Hematopoietic multipotent progenitor cell treated with erythropoietin and hydrocortisone succinate and interleukin-3 and kit ligand, for 17 days (in vitro differentiated cells): ENCODE data around the gene ADAP1.
"Not testable (repeated sequence)": the region's sequence is repeated elsewhere in the genome, so short reads cannot be mapped to it uniquely, and the experiment has no call there.

Source experiments
- DNase-seq: peaks from one replicate; pipeline ENCODE4 v3.0.0-alpha.2; 2015; ENCODE audit warnings: low spot score

Gene ADAP1

GRCh38 chr7:974820-975681 is 20.6 kb upstream of the ADAP1 start, which contains the start of gene COX19:
Gene COX19 (minus strand): TSS chr7:975549. CDS start chr7:975509, 40 bp downstream.
- DNase-seq: peak; percentile 85

DNA sequence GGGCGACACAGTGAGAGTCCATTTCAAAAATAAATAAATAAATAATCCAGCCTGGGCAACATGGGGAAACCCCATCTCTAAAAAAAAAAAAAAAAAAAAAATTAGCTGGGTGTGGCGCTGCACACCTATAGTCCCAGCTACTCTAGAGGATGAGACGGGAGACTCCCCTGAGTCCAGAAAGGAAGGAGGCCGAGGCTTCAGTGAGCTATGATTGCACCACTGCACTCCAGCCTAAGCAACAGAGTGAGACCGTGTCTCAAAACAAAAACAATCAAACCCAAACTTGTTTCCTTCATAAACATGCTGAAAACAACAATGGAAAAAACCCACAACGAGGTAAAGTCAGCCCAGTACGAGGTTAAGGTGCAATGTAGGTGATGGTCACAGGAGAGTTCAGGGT is 19.7 kb upstream of the ADAP1 start:
- DNase-seq: peak; percentile 44

GRCh38 chr7:973312-973711 is 18.8 kb upstream of the ADAP1 start:
- no peak for DNase-seq

- DNase-seq: no peak
Measured at GRCh38 chr7:972676-973309, 18.3 kb upstream of the ADAP1 start.

DNA sequence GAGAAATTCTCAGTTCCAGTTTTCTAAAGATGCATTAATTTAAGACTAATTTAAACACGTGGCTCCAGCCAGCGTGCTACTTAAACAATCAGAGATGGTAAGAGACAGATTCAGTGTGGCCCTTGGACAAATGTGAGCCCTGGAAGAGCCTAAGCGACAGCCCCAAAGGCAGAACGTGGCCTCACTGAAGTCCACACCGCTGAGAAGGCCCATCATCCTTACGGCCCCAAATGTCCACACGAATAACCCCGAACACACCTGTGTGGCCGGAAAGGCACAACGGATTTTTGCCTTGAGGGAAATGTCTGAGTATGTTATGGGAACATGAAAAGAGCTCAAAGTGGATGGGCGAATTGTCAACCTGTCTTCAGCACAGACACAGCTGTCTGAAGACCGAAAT is 17.6 kb upstream of the ADAP1 start:
- no peak for DNase-seq

DNA sequence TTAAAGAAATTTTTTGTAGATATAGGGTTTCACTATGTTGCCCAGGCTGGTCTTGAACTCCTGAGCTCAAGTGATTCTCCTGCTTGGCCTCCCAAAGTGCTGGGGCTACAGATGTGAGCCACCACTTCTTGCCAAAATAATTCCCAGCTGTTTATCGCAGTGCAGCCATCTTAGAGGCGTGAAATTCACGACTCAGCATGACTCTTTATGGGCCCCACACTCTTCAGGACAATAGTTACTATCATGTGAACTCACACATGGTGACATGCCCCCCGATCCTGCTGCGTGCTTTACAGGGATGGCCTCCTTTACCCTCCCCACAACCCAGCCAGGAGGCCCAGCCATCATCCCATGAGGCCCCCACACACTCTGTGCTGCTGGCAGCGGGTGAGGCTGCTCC is 16.3 kb upstream of the ADAP1 start:
- no peak for DNase-seq

GRCh38 chr7:969403-969802 is 14.9 kb upstream of the ADAP1 start:
- no peak for DNase-seq

GRCh38 chr7:968205-969105 is 14.0 kb upstream of the ADAP1 start:
- no peak for DNase-seq

- no peak for DNase-seq
Measured at GRCh38 chr7:967361-968082, 13.0 kb upstream of the ADAP1 start.

GRCh38 chr7:966291-967069 is 12.0 kb upstream of the ADAP1 start:
- DNase-seq: no peak

DNA sequence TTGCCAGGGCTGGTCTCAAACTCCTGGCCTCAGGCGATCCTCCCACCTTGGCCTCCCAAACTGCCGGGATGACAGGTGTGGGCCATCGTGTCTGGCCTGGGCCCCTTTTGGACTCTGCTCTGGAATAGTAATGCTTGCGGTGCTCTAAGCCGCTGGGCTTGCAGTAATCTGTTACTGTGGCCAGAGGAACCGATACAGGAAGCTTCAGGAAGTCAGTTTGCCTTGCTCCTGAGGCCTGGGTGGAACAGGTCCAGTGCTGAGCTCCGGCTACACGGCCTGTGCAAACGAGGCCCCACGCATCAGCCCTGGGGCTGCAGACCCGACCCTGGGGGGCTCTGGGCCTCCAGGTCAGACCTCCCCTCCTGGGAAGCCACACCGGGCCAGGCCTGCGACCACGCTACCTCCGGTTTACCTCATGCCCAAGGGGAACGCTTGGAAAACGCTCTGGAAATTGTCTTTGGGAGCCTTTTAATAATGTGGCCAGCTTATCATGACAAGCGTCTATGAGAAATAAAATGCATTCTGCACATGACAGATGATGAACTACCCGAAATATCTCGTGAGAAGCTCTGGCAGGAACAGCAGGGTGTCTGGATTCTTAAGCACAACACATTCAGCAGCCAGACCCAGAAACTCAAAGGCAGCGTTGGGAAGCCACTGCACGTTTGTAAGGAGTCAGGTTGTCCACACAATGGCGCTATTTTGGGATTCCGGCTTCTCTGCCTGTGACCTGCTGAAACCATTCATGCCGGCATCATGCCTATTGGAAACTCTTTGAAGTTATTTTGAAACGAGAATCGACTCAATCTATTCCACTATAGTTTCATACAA is 10.1 kb upstream of the ADAP1 start:
- no peak for DNase-seq

- DNase-seq: no peak
Measured at GRCh38 chr7:963236-964078, 9.0 kb upstream of the ADAP1 start.

- DNase-seq: no peak
Measured at GRCh38 chr7:962401-963081, 8.1 kb upstream of the ADAP1 start.

DNA sequence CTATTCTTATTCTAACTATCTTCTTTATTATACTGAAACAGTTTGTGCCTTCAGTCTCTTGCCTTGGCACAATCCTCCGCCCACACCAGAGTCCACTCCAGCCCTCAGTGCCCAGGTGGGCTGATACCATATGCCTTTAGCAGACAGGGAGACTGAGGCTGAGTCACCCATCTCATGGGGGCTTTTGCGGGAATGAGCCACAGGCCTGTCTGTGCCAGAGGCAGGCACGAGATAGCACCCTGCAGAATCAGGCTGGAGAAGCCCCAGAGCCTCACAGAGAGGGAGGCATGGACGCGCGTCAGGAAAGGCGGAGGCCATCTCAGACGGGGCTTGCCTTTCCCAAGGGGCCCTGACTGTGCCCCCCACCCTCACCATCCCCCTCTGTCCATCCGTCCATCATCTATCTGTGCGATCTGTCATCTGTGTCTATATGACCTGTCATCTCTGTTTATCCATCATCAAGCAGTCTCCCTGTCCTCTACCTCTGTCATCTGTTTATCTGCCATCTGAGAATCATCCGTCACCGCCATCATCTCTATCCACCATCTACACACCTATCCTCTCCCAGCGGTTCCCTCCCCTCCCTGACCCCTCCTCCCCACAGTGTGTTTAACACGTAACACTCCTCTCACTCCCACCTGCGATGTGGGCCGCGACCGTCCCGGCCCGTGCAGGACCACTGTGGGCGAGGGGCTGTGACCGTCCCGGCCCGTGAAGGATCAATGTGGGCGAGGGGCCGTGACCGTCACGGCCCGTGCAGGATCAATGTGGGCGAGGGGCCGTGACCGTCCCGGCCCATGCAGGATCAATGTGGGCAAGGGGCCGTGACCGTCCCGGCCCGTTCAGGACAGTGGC is 7.3 kb upstream of the ADAP1 start:
- no peak for DNase-seq

GRCh38 chr7:960972-961371 is 6.5 kb upstream of the ADAP1 start:
- not testable (repeated sequence) for DNase-seq

DNA sequence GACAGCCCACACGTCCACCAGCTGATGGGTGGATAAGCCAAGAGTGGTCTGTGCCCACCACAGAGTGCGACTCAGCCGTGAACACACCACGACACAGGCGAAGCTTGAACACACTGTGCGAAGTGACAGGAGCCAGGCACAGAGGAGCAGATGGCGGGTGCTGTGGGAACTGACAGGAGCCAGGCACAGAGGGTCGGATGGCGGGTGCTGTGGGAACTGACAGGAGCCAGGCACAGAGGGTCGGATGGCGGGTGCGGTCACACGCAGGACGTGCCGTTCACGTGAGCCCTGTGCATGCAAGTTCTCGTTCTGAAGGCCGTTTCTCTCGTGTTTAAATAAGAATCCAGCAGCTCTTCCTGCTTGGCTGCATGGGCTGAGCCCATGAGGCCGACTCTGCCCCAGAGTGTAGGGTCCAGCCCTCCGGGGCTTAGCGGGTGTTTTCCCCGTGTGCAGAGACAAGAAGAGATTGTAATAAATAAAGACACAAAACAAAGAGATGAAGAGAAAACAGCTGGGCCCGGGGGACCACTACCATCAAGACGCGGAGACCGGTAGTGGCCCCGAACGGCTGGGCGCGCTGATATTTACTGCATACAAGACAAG is 5.9 kb upstream of the ADAP1 start:
- DNase-seq: no peak

DNA sequence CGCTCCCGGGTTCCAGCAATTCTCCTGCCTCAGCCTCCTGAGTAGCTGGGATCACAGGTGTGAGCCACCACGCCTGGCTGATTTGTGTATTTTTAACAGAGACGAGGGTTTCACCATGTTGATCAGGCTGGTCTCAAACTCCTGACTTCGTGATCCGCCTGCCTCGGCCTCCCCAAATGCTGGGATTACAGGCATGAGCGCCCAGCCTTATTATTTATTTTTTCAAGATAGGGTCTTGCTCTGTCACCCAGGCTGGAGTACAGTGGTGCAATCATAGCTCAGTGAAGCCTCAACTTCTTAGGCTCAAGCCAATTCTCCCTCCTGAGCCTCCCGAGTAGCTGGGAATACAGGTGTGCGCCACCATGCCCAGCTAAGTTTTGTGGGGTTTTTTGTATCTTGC is 5.3 kb upstream of the ADAP1 start:
- DNase-seq: not testable (repeated sequence)
